GM21367 (cell line): ENCODE measurements around the gene FAM78A.
"Not testable (repeated sequence)": the region's sequence is repeated elsewhere in the genome, so short reads cannot be mapped to it uniquely, and the experiment has no call there.

Experiments
- ATAC-seq: cut with Tn5 transposase; IDR thresholded peaks from one replicate; pipeline ENCODE4 v1.9.1; 2021; ENCODE audit not compliant: unreplicated experiment

Gene FAM78A

DNA sequence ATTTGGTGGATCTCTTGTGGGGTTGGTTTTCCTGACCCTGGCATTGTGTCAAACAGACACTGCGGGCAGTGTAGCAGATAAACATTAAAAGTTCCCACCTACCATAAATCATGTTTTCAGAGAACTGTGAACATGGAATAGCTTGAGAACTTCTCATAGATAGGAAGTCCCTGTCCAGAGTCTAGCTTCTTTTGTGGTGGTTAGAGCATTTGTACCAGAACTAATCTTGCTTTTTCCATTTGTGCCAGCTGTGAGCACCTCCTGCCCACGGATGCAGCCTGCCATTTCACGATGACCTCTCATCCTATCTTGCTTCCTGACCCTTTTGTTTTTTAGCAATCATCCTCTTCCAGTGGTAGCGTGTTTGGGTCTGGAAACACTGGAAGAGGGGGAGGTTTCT lies 61.4 kb downstream of the FAM78A start:
- no peak for ATAC-seq

DNA sequence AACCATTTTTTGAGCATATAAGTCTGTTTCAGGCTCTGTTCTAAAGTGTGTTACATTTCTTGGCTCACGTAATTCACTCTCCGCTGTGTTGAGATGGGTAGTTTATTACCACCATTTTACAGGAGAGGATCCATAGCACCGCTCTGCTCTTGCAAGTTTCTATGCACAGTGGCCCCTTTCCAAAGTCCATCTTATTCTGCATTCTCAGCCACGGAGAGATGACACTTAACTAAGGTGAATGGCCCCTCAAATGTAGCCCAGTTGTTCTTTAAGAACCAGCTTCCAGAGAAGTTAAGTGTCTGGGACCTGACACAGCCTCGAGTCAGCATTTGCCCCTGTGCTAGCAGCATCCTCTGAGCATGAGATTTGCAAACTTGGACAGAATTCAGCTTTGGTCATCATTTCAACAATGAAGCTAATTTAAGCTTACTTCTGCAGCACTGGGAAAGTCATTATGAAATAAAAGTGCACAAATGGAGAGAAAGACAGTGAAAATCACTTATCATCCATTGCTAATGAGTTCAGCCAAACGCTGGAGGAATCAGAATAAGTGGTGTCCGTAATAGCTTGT lies 61.9 kb downstream of the FAM78A start:
- no peak for ATAC-seq

- not testable (repeated sequence) for ATAC-seq
These were observed 64.4 kb downstream of the FAM78A start for GRCh38 chr9:131211920-131212319.
